Iris pigment epithelial cell (primary cell): ENCODE results near the gene PTCRA.
"Not testable (repeated sequence)": the region's sequence is repeated elsewhere in the genome, so short reads cannot be mapped to it uniquely, and the experiment has no call there.

ENCODE experiments used
- DNase-seq: peaks from one replicate; pipeline ENCODE4 v3.0.0-alpha.2; 2011; ENCODE audit warnings: low read depth

Gene PTCRA

GRCh38 chr6:42902429-42903263, 13.2 kb upstream of the PTCRA start:
- DNase-seq: not testable (repeated sequence)

- no peak for DNase-seq
Measured at GRCh38 chr6:42904467-42904866, 11.4 kb upstream of the PTCRA start.

GRCh38 chr6:42907336-42907735, 8.5 kb upstream of the PTCRA start:
- no peak for DNase-seq

- no peak for DNase-seq
Measured at GRCh38 chr6:42909835-42910234, 6.0 kb upstream of the PTCRA start.

- DNase-seq: peak; percentile 9
Measured at GRCh38 chr6:42911171-42912021, 4.5 kb upstream of the PTCRA start.

- no peak for DNase-seq
Measured at GRCh38 chr6:42914546-42914945, 1.3 kb upstream of the PTCRA start.

GRCh38 chr6:42916288-42916687, 435 bp downstream of the PTCRA start:
- no peak for DNase-seq

GRCh38 chr6:42921801-42922200, 5.9 kb downstream of the PTCRA start:
- no peak for DNase-seq

- peak; percentile 28 for DNase-seq
Measured at GRCh38 chr6:42923666-42924065, 7.8 kb downstream of the PTCRA start.

- no peak for DNase-seq
Measured at GRCh38 chr6:42925248-42925857, 9.5 kb downstream of the PTCRA start.

GRCh38 chr6:42928986-42929820, 13.3 kb downstream of the PTCRA start, which contains the start of gene CNPY3:
Gene CNPY3, plus strand, starts transcription at chr6:42929480. Its CDS starts 91 bp downstream, at chr6:42929571.
- DNase-seq: peak; percentile 99

- peak; percentile 91 for DNase-seq
Measured at GRCh38 chr6:42929821-42930360, 14.0 kb downstream of the PTCRA start.

- DNase-seq: no peak
Measured at GRCh38 chr6:42932412-42932811, 16.6 kb downstream of the PTCRA start.

GRCh38 chr6:42933205-42933604, 17.4 kb downstream of the PTCRA start:
- DNase-seq: peak; percentile 22

GRCh38 chr6:42935322-42935721, 19.5 kb downstream of the PTCRA start:
- no peak for DNase-seq

GRCh38 chr6:42936398-42936797, 20.5 kb downstream of the PTCRA start:
- DNase-seq: no peak

GRCh38 chr6:42937548-42938427, 21.9 kb downstream of the PTCRA start:
- DNase-seq: no peak

GRCh38 chr6:42938428-42938796, 22.6 kb downstream of the PTCRA start:
- DNase-seq: no peak

GRCh38 chr6:42938987-42939809, 23.3 kb downstream of the PTCRA start:
- DNase-seq: no peak

- no peak for DNase-seq
Measured at GRCh38 chr6:42939810-42940167, 23.9 kb downstream of the PTCRA start.
